ENCODE measurements around the gene SMAD1.

SMAD1 gene

DNA sequence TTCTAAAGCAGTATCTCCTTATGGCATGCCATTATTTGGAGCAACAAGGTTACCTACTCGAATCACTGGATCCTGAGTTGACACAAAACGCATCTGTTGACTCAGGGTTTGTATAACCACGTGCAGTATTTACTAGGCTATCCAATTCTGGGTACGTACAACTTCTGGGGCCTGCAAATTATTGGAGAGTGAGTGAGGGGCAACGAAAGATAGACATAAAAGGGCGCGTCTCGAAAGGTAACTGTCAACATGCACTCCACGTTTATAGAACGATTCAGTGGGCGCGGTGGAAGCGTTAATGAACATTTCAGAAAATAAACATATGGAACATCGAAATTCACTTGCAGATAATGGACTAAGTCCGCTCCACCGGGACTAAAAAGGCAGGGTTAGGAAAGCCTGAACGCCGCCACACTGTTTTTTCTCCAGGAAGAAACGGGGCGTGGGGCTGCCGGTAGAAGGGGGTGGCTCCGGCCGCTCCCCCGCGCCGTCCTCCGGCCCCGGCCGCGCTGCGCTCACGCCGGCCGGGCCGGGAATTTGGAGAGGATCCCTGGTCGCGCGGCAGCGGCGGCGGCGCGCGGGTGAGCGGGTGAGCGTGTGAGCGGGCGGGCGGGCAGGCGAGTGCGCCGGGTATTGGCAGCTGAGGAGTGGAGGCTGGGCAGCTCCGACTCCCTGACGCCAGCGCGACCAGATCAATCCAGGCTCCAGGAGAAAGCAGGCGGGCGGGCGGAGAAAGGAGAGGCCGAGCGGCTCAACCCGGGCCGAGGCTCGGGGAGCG lies at the start of gene SMAD1:
Gene SMAD1 (plus strand): TSS at position 690 of the 778 bp plus-strand sequence. CDS start 32,761 bp downstream, outside the sequence.
- DNase-seq = peak; percentile 77

DNA sequence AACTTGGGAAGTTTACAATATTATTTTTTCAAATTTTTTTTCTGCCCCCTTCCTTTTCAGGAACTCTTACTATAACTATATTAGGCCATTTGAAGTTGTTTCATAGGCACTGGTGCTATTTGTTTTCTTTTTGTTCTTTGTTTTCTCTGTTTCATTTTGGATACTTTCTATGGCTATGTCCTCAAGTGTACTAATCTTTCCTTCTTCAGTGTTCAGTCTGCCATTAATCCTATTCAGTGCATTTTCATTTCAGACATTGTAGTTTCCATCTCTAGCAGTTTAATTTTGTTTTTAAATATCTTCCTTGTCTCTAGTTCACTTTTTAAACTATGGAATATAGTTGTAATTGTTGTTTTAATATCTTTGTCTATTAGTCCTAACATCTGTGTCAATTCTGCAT lies 48.0 kb upstream of the SMAD1 start:
- no peak for DNase-seq

DNA sequence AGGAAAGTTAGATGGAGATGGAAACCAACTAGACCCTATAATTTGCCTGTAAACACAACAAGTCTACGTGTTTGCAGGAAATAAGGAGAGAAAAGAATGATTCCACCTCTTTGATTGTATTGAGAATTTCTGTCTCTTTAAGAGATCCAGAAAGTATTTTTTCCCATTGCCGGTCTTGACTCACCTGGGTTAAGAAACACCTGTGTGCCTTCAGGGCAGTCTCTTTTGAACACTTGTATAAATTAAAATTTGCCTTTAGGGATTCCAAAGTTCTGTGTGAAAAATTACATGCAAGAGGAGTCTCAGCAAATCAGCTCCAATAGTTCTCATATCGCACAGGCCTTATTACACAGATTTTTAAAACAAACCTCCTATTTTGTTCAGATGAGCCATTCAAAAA lies 46.0 kb upstream of the SMAD1 start:
- no peak for DNase-seq

DNA sequence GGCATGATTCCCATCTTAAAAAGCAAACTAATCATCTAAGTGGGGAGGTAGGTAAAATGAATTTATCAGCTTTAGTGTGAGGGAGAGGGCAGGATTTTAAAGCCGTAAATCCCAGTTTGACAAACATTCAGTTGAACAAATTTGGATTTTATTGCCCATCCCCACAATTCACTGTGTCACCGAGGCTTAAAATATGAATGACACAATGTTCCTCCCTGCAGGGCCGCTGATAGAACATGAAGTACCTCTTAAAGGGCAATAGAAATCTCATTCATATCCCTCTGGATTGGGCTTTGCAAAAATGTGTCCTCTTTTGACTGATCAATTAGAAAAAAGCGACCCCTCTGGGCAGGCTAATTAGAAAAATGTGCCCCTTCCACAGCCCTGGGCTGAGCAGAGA lies 45.5 kb upstream of the SMAD1 start:
- DNase-seq = no peak

DNA sequence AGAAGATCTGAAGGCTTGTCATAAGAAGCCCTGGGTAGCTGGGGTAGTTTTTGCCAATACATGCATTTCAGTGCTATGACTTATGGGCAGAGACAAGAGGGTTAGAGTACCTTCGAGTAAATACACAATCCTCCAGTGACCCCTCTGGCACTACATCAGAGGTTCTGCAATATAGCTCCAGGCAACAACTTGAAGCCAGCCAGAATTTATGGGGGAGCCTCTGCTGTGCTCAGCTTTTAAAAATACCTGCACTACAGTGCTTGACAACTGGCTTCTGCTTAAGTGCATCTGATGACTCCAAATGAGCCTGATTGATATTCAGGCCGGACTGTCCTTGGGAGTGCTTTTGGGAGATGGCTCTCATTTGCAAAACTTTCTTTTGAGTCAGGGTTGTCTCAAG lies 44.9 kb upstream of the SMAD1 start:
- no peak for DNase-seq

DNA sequence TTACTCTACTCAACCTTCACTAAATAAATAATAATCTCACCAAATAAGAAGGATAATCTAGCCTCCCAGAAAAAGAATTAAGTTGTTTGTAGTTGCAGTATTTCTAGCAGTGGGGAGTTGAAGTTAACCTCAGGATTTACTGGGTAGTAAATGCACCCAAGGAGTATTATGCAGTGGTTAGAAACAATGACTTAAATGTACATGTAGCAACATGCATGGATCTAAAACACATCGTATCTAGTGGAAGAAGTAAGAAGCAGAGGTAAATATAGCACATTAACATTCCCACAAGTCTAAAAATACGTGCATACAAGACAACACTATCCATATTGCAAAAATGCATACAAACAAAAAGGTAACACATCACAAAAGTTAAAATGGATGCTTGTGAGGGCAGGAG lies 44.2 kb upstream of the SMAD1 start:
- DNase-seq = no peak

DNA sequence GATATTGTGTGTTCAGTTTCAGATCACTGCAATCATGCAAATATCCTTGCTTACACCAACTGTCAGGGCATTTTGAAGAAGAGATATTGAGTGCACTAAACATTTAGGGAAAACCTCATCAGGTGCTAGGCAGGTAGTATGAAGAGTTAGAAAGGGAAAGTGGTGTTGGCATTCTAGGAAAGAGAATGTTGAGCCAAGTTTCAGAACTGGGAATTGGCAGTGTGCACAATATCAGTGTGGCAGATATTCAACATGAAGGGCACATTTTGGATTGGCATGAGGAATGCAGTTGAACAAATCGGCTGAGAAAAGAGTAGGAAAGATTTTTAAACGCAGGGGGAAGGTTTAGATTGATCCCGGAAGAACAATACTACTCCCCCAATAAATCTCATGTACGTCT lies 43.4 kb upstream of the SMAD1 start:
- no peak for DNase-seq

DNA sequence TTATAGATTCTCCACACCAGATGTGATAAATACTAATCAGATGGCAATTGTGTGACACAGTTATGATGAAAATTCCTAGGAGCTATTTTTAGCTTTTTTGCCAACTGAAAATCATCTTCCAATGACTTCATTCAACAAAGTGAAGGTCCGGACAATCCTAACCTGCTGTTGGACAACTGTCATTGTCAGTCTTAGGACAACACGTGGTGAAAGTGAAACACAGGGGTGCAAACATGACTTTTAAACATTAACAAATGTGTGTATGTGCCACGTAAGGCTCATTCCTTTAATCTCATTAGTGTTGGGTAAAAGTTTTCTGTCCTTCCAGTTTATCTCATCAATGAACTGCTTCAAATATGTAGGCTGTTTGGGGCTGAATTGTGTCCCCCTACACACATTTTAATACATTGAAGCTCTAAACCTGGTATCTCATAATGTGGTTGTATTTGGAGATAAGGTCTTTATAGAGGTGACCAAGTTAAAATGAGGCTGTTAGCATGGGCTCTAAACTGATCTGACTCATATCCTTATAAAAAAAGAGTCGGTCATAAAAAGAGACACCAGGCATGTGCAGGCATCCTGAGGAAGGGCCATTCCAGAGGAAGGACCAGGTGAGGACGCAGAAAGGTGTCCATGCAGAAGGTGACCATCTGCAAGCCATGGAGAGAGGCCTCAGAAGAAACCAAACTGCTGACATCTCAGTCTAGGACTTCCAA lies 41.2 kb upstream of the SMAD1 start:
- DNase-seq = no peak

DNA sequence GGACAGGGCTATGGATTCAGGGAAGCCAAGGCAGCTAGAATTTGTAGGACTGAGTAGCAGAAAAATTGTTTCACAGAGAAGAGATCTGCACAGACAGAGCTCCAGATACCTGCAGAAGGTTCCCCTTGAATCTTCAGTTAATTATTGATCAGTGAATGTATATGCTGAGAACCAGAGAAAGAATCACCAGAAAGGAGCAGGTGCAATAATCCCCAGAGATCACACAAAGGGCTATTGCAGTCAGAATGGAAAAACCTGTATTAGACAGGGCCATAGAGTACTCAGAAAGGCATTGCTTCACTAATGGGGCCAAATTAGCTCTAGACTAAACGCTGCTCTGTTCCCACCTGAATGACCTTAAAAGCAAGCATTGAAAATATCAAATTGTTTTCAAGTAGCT lies 35.5 kb upstream of the SMAD1 start:
- DNase-seq = no peak

DNA sequence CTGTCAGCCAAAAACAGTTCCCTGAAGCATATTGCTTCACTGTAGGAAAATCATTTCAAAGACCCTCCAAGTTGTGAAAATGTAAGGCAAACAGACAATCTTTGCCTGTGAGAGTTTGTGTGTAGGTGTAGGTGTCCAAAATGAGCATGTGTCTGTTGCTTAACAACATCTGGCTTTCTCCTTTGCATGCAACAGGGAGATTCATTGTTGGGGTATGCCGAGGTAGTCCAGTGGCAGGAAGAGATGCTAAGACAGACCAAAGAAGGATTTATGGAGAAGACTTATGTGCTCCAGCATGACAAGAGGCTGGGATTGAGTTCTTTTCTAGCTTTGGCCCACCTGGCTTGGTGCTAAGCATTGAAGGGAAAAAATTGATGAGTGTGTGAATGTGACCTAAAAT lies 29.8 kb upstream of the SMAD1 start:
- no peak for DNase-seq

DNA sequence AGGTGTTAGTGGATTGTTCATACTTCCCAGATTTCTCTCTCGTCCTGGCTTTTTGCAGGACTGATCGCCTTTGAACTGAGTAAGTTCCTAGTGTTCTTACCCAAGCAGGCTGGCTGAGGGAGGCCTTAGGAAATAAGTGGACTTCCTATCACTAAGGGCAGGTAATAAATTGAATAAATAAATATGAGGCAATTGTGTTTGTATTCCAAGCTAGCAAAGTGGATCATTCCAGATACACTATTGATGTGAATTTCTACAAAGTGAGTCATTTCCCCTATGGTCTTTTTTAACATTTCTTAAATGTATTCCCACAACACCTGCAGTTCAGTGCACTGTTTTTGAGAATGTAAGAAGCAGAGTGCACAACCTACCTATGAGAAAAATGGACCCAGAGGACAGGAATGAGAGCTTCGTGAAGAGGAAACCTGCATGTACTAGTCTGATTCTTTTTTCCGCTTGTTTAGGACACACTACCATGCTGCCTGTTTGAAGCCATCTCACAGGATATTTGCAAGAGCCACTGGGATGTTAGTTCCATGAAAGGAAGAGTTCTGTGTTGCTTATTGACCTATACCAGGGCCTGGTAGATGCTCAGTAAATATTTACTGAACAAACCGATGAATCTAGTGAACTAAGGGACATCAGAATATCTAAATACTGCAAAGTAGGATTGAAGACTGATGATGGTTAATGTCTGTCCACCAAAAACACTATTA lies 29.0 kb upstream of the SMAD1 start:
- no peak for DNase-seq

DNA sequence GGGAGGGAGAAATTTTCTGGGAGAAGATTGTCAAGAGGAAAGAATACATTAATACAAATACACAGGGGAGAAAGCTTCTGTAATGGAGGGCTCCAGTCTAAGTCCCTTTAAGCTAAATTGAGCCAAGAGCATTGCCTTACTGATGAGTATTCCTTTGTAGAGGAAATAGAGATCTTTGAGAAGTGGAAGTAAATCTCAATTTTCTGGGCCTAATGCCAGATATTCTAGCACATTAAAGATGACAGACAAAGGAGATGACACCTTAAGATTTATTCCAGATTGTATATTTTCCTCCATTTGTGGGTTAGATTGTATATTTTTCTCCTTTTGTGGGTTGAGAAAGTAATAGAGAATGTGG lies 28.5 kb upstream of the SMAD1 start:
- no peak for DNase-seq

DNA sequence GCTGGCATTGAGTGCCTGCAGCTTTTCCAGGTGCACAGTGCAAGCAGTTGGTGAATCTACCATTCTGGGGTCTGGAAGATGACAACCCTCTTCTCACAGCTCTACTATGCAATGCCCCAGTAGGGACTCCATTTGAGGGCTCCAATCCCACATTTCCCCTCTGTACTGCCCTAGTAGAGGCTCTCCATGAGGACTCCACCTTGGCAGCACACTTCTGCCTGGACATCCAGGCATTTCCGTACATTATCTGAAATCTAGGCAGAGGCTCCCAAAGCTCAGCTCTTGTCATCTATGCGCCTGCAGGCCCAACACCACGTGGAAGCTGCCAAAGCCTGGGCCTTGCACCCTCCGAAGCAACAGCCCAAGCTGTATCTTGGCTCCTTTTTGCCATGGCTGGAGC lies 8.4 kb upstream of the SMAD1 start:
- no peak for DNase-seq

DNA sequence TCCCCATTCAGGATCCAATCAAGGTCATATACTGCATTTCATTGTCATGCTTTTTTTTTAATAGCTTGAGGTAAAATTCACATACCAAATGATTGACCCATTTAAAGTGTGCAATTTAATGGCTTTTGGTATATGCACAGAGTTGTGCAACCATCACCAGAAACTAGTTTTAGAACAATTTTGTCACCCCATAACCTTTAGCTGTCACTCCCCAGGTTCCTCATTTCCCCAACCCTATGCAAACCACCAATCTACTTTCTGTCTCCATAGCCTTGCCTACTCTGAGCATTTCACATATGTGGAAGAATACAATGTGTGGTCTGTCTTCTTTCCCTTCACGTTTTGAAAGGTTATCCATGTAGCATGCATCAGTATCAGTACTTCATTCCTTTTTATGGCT lies 1.4 kb upstream of the SMAD1 start:
- DNase-seq = no peak

DNA sequence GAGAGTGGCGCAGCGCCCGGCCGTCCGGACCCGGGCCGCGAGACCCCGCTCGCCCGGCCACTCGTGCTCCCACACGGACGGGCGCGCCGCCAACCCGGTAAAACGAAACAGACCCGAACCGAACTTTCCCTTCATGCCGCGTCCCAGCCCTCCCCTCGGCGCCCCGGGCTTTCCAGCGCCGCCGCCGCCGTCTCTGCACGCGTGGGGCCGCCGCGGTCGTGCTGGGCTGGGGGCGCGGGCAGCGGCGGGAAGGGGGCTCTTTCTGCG lies 222 bp downstream of the SMAD1 start:
- no peak for DNase-seq

DNA sequence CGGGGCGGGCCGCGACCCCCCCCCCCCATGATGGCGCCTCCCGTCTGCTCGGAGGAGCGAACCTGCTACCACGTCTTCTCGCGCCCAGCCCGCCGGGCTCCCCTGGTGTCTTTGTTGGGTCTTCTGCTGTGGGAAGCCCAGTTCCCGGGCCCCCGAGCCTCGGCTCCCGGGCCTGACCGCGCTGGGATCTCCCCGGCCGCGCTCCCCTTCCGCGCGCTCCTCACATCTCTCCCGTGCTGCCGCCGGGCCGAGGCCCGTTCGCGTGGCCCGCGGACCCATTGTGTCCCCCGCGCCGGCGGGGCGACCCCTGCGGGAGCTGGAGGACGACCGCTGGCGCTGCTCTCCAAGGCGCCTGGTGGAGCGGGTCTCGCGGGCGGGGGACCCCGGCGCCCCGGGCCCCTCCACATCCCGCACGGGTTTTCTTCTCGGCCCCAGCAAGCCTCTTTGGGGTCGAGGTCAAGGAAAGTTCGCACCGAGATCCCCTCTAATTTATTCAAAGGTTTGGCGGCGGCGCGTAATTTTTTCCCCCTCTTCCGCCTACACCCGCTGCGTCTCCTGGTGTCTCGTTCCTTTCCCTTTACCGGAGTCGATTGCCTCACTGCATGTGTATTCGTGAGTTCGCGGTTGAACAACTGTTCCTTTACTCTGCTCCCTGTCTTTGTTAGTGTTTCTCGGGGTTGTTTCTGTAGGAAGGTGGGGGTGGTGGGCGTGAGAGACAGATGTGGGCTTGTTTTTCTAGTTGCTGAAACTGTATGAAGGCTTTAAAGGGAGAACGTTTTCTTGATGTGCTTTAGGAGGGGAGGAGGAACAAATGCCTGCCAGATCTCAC lies 770 bp downstream of the SMAD1 start:
- DNase-seq = peak; percentile 46

DNA sequence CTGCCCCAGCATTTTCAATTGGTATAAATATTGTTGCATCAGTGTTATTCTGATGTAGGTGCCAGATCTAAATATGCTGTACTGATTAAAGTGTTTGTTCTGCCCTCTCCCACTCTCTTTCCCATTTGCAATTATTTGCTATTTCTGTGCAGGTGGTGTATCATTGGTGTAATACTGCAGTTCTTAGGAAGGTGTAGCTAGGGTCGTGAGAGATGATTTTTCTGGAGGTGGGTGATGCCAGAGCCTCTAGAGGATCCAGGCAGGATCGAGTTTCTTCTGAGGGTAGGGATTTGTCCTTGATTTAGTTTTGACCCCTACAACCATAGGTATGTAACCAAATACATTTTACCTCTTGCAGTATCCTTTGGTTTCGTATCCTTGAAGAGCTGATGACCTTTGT lies 1.9 kb downstream of the SMAD1 start:
- DNase-seq = no peak

DNA sequence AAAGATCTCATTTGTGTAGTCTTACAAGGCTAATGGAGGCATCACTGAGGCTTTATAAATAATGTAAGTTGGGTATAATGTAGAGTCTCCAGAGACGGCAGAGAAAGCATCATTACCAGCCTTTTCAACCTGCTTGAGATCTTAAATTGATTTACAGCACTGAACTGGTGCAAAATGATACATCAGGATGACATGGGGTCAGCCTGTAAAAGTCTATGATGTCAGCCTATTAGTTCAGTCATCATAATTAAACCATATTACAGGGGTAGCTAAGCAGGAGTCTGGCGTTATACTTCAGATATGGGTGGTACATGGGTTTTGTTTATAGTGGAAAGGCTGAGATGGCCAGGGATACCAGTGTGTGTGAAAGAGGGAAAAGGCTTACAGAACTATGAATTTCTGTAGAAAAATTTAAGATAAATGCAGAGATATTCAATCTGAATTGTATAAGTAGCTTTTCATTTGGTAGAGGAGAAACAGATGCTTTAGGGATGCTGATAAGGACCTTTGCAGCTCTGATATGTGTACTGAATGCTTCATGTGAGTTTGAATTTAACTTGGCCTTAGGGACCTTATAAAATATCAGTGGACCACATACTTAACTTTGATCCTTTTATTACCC lies 2.7 kb downstream of the SMAD1 start:
- DNase-seq = no peak

DNA sequence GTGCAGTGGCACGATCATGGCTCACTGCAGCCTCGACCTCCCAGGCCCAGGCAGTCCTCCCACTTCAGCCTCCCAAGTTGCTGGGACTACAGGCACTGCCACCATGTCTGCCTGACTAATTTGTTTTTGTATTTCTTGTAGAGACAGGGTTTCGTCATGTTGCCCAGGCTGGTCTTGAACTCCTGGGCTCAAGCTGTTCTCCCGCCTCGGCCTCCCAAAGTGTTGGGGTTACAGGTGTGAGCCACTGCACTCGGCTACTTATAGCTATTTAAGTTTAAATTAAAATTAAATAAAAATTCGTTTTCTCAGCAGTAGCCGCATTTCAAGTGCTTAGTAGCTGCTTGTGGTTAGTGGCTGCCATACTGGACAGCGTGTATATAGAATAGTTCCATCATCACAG lies 3.5 kb downstream of the SMAD1 start:
- DNase-seq = no peak

DNA sequence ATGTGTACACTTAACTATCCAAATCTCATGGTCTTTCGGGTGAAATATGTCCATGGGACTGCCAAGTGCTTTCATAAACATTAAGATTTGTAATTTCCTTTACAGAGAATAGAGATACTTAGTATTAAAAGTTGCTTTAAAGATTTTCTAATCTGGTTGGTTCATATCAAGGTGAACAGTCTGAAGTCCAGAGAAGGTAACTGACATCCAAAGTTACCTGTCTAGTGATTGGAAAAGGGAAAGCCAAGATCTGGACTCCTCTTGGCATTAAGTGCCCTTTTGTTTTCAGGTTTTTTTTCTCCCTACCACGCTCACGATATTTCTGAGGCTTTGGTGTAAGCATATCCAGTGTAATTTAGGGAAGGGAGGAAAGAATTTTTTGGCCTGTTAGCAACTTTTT lies 5.0 kb downstream of the SMAD1 start:
- no peak for DNase-seq

DNA sequence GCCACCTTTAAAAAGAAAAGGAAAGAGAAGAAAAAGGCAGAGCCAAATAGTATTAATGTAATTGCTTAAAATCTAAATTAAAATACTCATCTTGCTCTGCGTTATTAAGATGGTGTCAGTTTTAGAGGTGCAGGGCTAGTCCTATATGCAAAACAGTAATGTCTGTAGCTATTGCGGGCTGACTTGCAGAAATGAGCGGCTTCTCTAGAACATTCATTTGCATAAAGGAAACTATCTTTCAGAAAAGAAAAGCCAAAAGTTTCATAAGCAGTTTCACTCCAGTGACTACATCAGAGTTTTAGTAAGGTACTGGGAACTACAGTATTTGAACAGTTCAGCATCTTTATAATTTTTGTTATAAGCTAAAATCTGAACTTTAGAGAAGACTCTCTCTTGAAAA lies 6.0 kb downstream of the SMAD1 start:
- DNase-seq = no peak

DNA sequence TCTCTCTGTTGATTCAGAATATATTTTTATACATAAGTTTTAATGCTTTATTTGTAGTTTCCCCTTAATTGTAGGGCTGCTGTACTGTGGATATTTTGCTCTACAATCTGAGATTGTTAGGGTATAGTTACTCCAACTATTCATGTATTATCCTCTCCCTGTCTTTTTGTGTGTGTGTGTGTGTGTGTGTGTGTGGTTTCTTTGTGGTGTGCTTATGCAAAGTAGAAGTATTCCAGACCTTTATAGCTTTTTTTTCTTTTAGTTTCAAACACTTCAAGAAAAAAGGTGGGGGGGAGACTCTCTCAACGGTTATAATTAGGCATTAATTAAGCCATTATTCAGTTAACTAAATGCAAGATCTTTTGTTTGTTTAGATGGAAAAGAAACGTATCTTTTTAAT lies 6.7 kb downstream of the SMAD1 start:
- no peak for DNase-seq

DNA sequence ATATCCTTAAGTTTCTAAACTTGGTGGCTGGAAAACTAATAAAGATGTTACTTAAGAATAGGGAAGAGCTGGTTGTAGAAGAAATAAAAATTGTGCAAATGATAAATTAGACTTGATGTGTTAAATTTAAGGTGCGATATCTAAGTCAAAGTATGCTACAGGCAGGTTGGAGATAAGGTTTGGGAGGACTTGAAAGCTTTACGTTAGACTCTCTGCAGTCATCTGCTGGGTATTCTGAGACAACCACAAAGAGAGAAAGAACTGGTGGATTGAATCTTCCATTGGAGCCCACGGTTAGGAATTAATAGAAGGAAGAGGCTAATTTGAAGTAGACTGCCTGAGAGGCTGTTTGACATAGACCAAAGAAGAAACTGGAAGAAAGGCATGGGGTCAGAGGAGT lies 7.9 kb downstream of the SMAD1 start:
- no peak for DNase-seq

All from HCEC 1CT (cell line).